ENCODE results near the gene SET. TPM values are rescaled to one million over a fixed set of nuclear protein-coding genes. Genes with fewer than 3 reads are reported as not detected.

The SET gene
- total and polyA plus RNA-seq, 2 experiments from 2014 or later: 949 to 1,261 TPM

DNA sequence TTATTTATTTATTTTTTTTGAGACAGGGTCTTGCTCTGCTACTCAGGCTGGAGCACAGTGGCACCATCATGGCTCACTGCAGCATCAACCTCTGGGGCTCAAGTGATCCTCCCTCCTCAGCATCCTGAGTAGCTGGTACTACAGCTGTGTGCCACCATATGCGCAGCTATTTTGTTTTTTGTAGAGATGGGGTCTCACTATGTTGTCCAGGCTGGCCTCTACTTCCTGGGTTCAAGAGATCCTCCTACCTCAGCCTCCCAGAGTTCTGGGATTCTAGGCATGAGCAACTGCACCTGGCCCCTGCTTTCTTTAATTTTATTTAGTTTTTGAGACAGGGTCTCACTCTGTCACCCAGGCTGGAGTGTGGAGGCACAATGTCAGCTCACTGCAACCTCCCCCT is 54.4 kb downstream of the SET start:
- no peaks in the 10 kb centered on the region for H3K9me2 ChIP-seq (ENCODE audit: insufficient read depth)
- no peak for DNase-seq (ENCODE audit: low spot score)
- TF ChIP-seq, protein P1, sequence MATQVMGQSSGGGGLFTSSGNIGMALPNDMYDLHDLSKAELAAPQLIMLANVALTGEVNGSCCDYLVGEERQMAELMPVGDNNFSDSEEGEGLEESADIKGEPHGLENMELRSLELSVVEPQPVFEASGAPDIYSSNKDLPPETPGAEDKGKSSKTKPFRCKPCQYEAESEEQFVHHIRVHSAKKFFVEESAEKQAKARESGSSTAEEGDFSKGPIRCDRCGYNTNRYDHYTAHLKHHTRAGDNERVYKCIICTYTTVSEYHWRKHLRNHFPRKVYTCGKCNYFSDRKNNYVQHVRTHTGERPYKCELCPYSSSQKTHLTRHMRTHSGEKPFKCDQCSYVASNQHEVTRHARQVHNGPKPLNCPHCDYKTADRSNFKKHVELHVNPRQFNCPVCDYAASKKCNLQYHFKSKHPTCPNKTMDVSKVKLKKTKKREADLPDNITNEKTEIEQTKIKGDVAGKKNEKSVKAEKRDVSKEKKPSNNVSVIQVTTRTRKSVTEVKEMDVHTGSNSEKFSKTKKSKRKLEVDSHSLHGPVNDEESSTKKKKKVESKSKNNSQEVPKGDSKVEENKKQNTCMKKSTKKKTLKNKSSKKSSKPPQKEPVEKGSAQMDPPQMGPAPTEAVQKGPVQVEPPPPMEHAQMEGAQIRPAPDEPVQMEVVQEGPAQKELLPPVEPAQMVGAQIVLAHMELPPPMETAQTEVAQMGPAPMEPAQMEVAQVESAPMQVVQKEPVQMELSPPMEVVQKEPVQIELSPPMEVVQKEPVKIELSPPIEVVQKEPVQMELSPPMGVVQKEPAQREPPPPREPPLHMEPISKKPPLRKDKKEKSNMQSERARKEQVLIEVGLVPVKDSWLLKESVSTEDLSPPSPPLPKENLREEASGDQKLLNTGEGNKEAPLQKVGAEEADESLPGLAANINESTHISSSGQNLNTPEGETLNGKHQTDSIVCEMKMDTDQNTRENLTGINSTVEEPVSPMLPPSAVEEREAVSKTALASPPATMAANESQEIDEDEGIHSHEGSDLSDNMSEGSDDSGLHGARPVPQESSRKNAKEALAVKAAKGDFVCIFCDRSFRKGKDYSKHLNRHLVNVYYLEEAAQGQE (IDR thresholded peaks at IDR 0.05; ENCODE audit: unreplicated experiment): no peak
- no peak for TF ChIP-seq EZH2phosphoT487 (IDR thresholded peaks at IDR 0.05; ENCODE audit: unreplicated experiment)
- no peak for TF ChIP-seq NANOG (IDR thresholded peaks at IDR 0.05; ENCODE audit: borderline replicate concordance)
- no peak for TF ChIP-seq EZH2 (IDR thresholded peaks at IDR 0.05; ENCODE audit: low read depth, unreplicated experiment)
- no peak for TF ChIP-seq POLR2AphosphoS5 (IDR thresholded peaks at IDR 0.05; ENCODE audit: low read depth)
- no peak for TF ChIP-seq JUNB (IDR thresholded peaks at IDR 0.05; ENCODE audit: unreplicated experiment)
- no peak for TF ChIP-seq ZNF462 (CRISPR knock-in tag; IDR thresholded peaks at IDR 0.05)
- no peak for TF ChIP-seq ETS1 (IDR thresholded peaks at IDR 0.05)
- TF ChIP-seq ZNF114 (CRISPR knock-in tag; IDR thresholded peaks at IDR 0.05): no peak
- no peak for TF ChIP-seq CREB1 (CRISPR knock-in tag; IDR thresholded peaks at IDR 0.05; ENCODE audit: low read depth)
- no peak for TF ChIP-seq STAT1 (IDR thresholded peaks at IDR 0.05; ENCODE audit: unreplicated experiment)
- TF ChIP-seq CTCF (conservative IDR thresholded peaks at IDR 0.05; ENCODE audit: low read depth in 2 of 2): no peak
- TF ChIP-seq ZNF331 (CRISPR knock-in tag; IDR thresholded peaks at IDR 0.05; ENCODE audit: low read depth): no peak
- H3K27me3 ChIP-seq (ENCODE audit: insufficient read depth): no peaks in the 10 kb centered on the region
- peaks cover 1% of the 10 kb centered on the region for H3K27me3 Mint-ChIP-seq (ENCODE audit: insufficient read depth, low read depth, poor library complexity)
- no peaks in the 10 kb centered on the region for H3K79me2 ChIP-seq (replicated peaks; ENCODE audit: insufficient read depth)
- H3K4me1 Mint-ChIP-seq: no peaks in the 10 kb centered on the region
- H3K4me1 ChIP-seq (ENCODE audit: insufficient read depth): no peaks in the 10 kb centered on the region
- ATAC-seq: no peak
- H2AFZ ChIP-seq: no peak overlapping the region
- no peak overlapping the region for H3K4me3 ChIP-seq
- no peak overlapping the region for H3K27ac ChIP-seq (ENCODE audit: low read depth)
- no peaks in the 10 kb centered on the region for H4K20me1 ChIP-seq (replicated peaks; ENCODE audit: insufficient read depth)
- no peak overlapping the region for H3K27ac Mint-ChIP-seq
- H3K36me3 Mint-ChIP-seq (ENCODE audit: low read depth): 0 out of 3 replicates have a peak, but pooled peaks cover 12% of the 10 kb centered on the region
- no peak overlapping the region for H3K4me3 Mint-ChIP-seq
- no peaks in the 10 kb centered on the region for H3K36me3 ChIP-seq (ENCODE audit: insufficient read depth)
- no peaks in the 10 kb centered on the region for H3K9me3 Mint-ChIP-seq
- H3K4me2 ChIP-seq: no peak overlapping the region
- H3F3A ChIP-seq (replicated peaks; ENCODE audit: low read depth): no peaks in the 10 kb centered on the region

Data from GM23338 (cell line).